Measurements from ENCODE around the gene GBP3.
"Not testable (repeated sequence)": the region's sequence is repeated elsewhere in the genome, so short reads cannot be mapped to it uniquely, and the experiment has no call there.

The GBP3 gene

GRCh38 chr1:88982055-88982454 is 40.6 kb downstream of the GBP3 start:
- no peak overlapping the region for H3K9ac ChIP-seq (ENCODE audit: insufficient read length, low read depth)
- no peak for DNase-seq (ENCODE audit: low read depth, low spot score)
- H3K27me3 ChIP-seq (ENCODE audit: insufficient read depth, insufficient read length), result no peaks in the 10 kb centered on the region
- H3K4me1 ChIP-seq (ENCODE audit: insufficient read depth, insufficient read length), result no peaks in the 10 kb centered on the region
- peaks cover 69% of the 10 kb centered on the region for H3K36me3 ChIP-seq (ENCODE audit: insufficient read depth, insufficient read length, low read length)
- TF ChIP-seq SUZ12 (IDR thresholded peaks at IDR 0.05; ENCODE audit: extremely low read depth, insufficient read depth, insufficient read length), result no peak
- TF ChIP-seq YY1 (IDR thresholded peaks at IDR 0.05; ENCODE audit: insufficient read depth, insufficient read length), result no peak
- H3K4me3 ChIP-seq (ENCODE audit: insufficient read length, low read depth), result no peak overlapping the region
- no peaks in the 10 kb centered on the region for H3K9me3 ChIP-seq (ENCODE audit: insufficient read depth, low read length)

- H3K4me3 ChIP-seq (ENCODE audit: insufficient read length, low read depth); H3K27me3 ChIP-seq (ENCODE audit: insufficient read depth, insufficient read length); H3K4me1 ChIP-seq (ENCODE audit: insufficient read depth, insufficient read length); H3K9me3 ChIP-seq (ENCODE audit: insufficient read depth, low read length); H3K9ac ChIP-seq (ENCODE audit: insufficient read length, low read depth); DNase-seq (ENCODE audit: low read depth, low spot score): not testable (repeated sequence)
- peaks cover 65% of the 10 kb centered on the region for H3K36me3 ChIP-seq (ENCODE audit: insufficient read depth, insufficient read length, low read length)
Measured at GRCh38 chr1:88981506-88981905, 41.2 kb downstream of the GBP3 start.

- Histone ChIP-seq H3K36me3 (ENCODE audit: insufficient read depth, insufficient read length, low read length) (peaks cover 61% of the 10 kb centered on the region), H3K4me3 (ENCODE audit: insufficient read length, low read depth) (no peak overlapping the region), H3K27me3 (ENCODE audit: insufficient read depth, insufficient read length) (no peaks in the 10 kb centered on the region), H3K9ac (ENCODE audit: insufficient read length, low read depth) (no peak overlapping the region), H3K4me1 (ENCODE audit: insufficient read depth, insufficient read length) (no peaks in the 10 kb centered on the region), H3K9me3 (ENCODE audit: insufficient read depth, low read length) (no peaks in the 10 kb centered on the region)
- no peak for DNase-seq (ENCODE audit: low read depth, low spot score)
- no peak for TF ChIP-seq YY1 (IDR thresholded peaks at IDR 0.05; ENCODE audit: insufficient read depth, insufficient read length)
- TF ChIP-seq SUZ12 (IDR thresholded peaks at IDR 0.05; ENCODE audit: extremely low read depth, insufficient read depth, insufficient read length), result no peak
- no peak for TF ChIP-seq ZNF274 (IDR thresholded peaks at IDR 0.05; ENCODE audit: low read depth, low read length)
Measured at GRCh38 chr1:88980870-88981269, 41.8 kb downstream of the GBP3 start.

- H3K4me1 ChIP-seq (ENCODE audit: insufficient read depth, insufficient read length), result no peaks in the 10 kb centered on the region
- no peak for TF ChIP-seq ZNF274 (IDR thresholded peaks at IDR 0.05; ENCODE audit: low read depth, low read length)
- TF ChIP-seq SUZ12 (IDR thresholded peaks at IDR 0.05; ENCODE audit: extremely low read depth, insufficient read depth, insufficient read length), result no peak
- no peak for TF ChIP-seq YY1 (IDR thresholded peaks at IDR 0.05; ENCODE audit: insufficient read depth, insufficient read length)
- H3K4me3 ChIP-seq (ENCODE audit: insufficient read length, low read depth), result no peak overlapping the region
- 0 out of 2 replicates have a peak, but pooled peaks cover 3% of the 10 kb centered on the region for H3K9me3 ChIP-seq (ENCODE audit: insufficient read depth, low read length)
- H3K36me3 ChIP-seq (ENCODE audit: insufficient read depth, insufficient read length, low read length), result peaks cover 56% of the 10 kb centered on the region
- no peaks in the 10 kb centered on the region for H3K27me3 ChIP-seq (ENCODE audit: insufficient read depth, insufficient read length)
- no peak for DNase-seq (ENCODE audit: low read depth, low spot score)
- H3K9ac ChIP-seq (ENCODE audit: insufficient read length, low read depth), result no peak overlapping the region
Measured at GRCh38 chr1:88979749-88980116, 42.9 kb downstream of the GBP3 start.

- Histone ChIP-seq H3K4me3 (ENCODE audit: insufficient read length, low read depth) (no peak overlapping the region), H3K36me3 (ENCODE audit: insufficient read depth, insufficient read length, low read length) (peaks cover 56% of the 10 kb centered on the region), H3K4me1 (ENCODE audit: insufficient read depth, insufficient read length) (no peaks in the 10 kb centered on the region), H3K9me3 (ENCODE audit: insufficient read depth, low read length) (0 out of 2 replicates have a peak, but pooled peaks cover 3% of the 10 kb centered on the region), H3K9ac (ENCODE audit: insufficient read length, low read depth) (no peak overlapping the region), H3K27me3 (ENCODE audit: insufficient read depth, insufficient read length) (no peaks in the 10 kb centered on the region)
- TF ChIP-seq YY1 (IDR thresholded peaks at IDR 0.05; ENCODE audit: insufficient read depth, insufficient read length), result no peak
- TF ChIP-seq ZNF274 (IDR thresholded peaks at IDR 0.05; ENCODE audit: low read depth, low read length), result no peak
- TF ChIP-seq SUZ12 (IDR thresholded peaks at IDR 0.05; ENCODE audit: extremely low read depth, insufficient read depth, insufficient read length), result no peak
- no peak for DNase-seq (ENCODE audit: low read depth, low spot score)
Measured at GRCh38 chr1:88979054-88979748, 43.5 kb downstream of the GBP3 start.

GRCh38 chr1:88976235-88976634 is 46.4 kb downstream of the GBP3 start:
- Histone ChIP-seq H3K27me3 (ENCODE audit: insufficient read depth, insufficient read length) (no peaks in the 10 kb centered on the region), H3K4me1 (ENCODE audit: insufficient read depth, insufficient read length) (no peaks in the 10 kb centered on the region), H3K9ac (ENCODE audit: insufficient read length, low read depth) (no peak overlapping the region), H3K36me3 (ENCODE audit: insufficient read depth, insufficient read length, low read length) (peaks cover 32% of the 10 kb centered on the region), H3K4me3 (ENCODE audit: insufficient read length, low read depth) (no peak overlapping the region), H3K9me3 (ENCODE audit: insufficient read depth, low read length) (0 out of 2 replicates have a peak, but pooled peaks cover 3% of the 10 kb centered on the region)
- TF ChIP-seq ZNF274 (IDR thresholded peaks at IDR 0.05; ENCODE audit: low read depth, low read length), result no peak
- TF ChIP-seq YY1 (IDR thresholded peaks at IDR 0.05; ENCODE audit: insufficient read depth, insufficient read length), result no peak
- no peak for TF ChIP-seq SUZ12 (IDR thresholded peaks at IDR 0.05; ENCODE audit: extremely low read depth, insufficient read depth, insufficient read length)
- DNase-seq (ENCODE audit: low read depth, low spot score), result no peak

- not testable (repeated sequence) for H3K27me3 ChIP-seq (ENCODE audit: insufficient read depth, insufficient read length); H3K4me1 ChIP-seq (ENCODE audit: insufficient read depth, insufficient read length); DNase-seq (ENCODE audit: low read depth, low spot score); H3K9ac ChIP-seq (ENCODE audit: insufficient read length, low read depth); H3K4me3 ChIP-seq (ENCODE audit: insufficient read length, low read depth); H3K9me3 ChIP-seq (ENCODE audit: insufficient read depth, low read length)
- peaks cover 21% of the 10 kb centered on the region for H3K36me3 ChIP-seq (ENCODE audit: insufficient read depth, insufficient read length, low read length)
Measured at GRCh38 chr1:88974616-88975172, 48.0 kb downstream of the GBP3 start.

Measured in NT2/D1 (cell line).